GM13977 (cell line): Measurements from ENCODE around the gene SLC7A6.
A peak's percentile ranks its signal among the peaks of the same experiment; 100 is the strongest.

Experiments used
- DNase-seq: peaks from one replicate; pipeline ENCODE4 v3.0.0; 2012; ENCODE audit warnings: low spot score
- CTCF ChIP-seq: IDR thresholded peaks from 2 replicates; pipeline ENCODE4 v1.5.1; 2012; ENCODE audit warnings: mild to moderate bottlenecking, control low read depth; ENCODE audit not compliant: insufficient read depth; ENCODE audit errors: extremely low read depth, missing control alignments
- in situ Hi-C: fragments of 300-500 bp; cut with MboI; formaldehyde crosslinking; loops from one replicate; pipeline ENCODE4 v1.12.0; 2022; ENCODE audit warnings: low sequenced_read_pairs, low pct_unique_long_range_greater_than_20kb, mixed read lengths, inconsistent platforms; ENCODE audit not compliant: unreplicated experiment

Gene SLC7A6

GRCh38 chr16:68264128-68265077, at the start of gene SLC7A6:
TSS of gene SLC7A6 (plus strand) at chr16:68264526. CDS start at chr16:68274727, 10,201 bp downstream.
- in situ Hi-C loops, result loop anchor here (5.0 kb wide), 1 partner anchor 63 kb away; no protein-coding TSS in a partner anchor
- DNase-seq, result peak; percentile 90
- peak; percentile 89 for TF ChIP-seq CTCF

GRCh38 chr16:68214726-68215125, 49.6 kb upstream of the SLC7A6 start:
- in situ Hi-C loops, result no loop called here
- no peak for TF ChIP-seq CTCF
- no peak for DNase-seq

- in situ Hi-C loops, result no loop called here
- DNase-seq, result no peak
- TF ChIP-seq CTCF, result no peak
Observed at GRCh38 chr16:68215302-68215701, 49.0 kb upstream of the SLC7A6 start.

- TF ChIP-seq CTCF, result no peak
- in situ Hi-C loops, result no loop called here
- no peak for DNase-seq
Observed at GRCh38 chr16:68216240-68216639, 48.1 kb upstream of the SLC7A6 start.

GRCh38 chr16:68217506-68217905, 46.8 kb upstream of the SLC7A6 start:
- in situ Hi-C loops, result no loop called here
- no peak for TF ChIP-seq CTCF
- no peak for DNase-seq

- in situ Hi-C loops, result no loop called here
- no peak for TF ChIP-seq CTCF
- no peak for DNase-seq
Observed at GRCh38 chr16:68219725-68220351, 44.5 kb upstream of the SLC7A6 start.
